Natural killer cell (primary cell): ENCODE results near the gene ZNF618. TPM values are rescaled to one million over a fixed set of nuclear protein-coding genes. Genes with fewer than 3 reads are reported as not detected.

Source experiments
- ATAC-seq, 3 donors: fragments of 150-1000 bp in 2 of 3; fragments of 200-7000 bp in 1 of 3; cut with Tn5 transposase; 1 replicate in 1 of 3; 2 replicates in 2 of 3; pipeline ENCODE4 v1.10.0; 2021; ENCODE audit warnings: mild to moderate bottlenecking in 2 of 3, moderate library complexity in 2 of 3
- DNase-seq, 2 donors: peaks; one replicate each; pipeline versions ENCODE4 v3.0.0 to v3.0.0-alpha.2; 2013 to 2021; ENCODE audit warnings: mixed read lengths in 1 of 2
- H3K27ac ChIP-seq: one replicate; pipeline ENCODE4 v1.5.1; 2013; ENCODE audit warnings: mild to moderate bottlenecking, low read length
- H3K27me3 ChIP-seq: one replicate; pipeline ENCODE4 v1.6.1; 2013; ENCODE audit warnings: low read length; ENCODE audit not compliant: control insufficient read depth, insufficient read depth
- H3K36me3 ChIP-seq: one replicate; pipeline ENCODE4 v1.6.1; 2013; ENCODE audit warnings: low read length; ENCODE audit not compliant: control insufficient read depth, insufficient read depth
- H3K4me1 ChIP-seq: one replicate; pipeline ENCODE4 v1.6.1; 2013; ENCODE audit warnings: low read length; ENCODE audit not compliant: control insufficient read depth, insufficient read depth
- H3K4me3 ChIP-seq: one replicate; pipeline ENCODE4 v1.5.1; 2013; ENCODE audit warnings: low read length
- H3K9me3 ChIP-seq: one replicate; pipeline ENCODE4 v1.6.1; 2013; ENCODE audit warnings: low read length; ENCODE audit not compliant: control insufficient read depth, insufficient read depth
- H3K27ac Mint-ChIP-seq, 2 donors: one replicate each; pipeline ENCODE4 v1.8.0; 2022; ENCODE audit warnings: mild to moderate bottlenecking in 2 of 2, mixed read lengths in 2 of 2, moderate library complexity in 1 of 2
- H3K27me3 Mint-ChIP-seq, 2 donors: one replicate each; pipeline ENCODE4 v1.8.0; 2022; ENCODE audit warnings: low read depth in 2 of 2, mixed read lengths in 2 of 2
- H3K36me3 Mint-ChIP-seq: one replicate; pipeline ENCODE4 v1.8.0; 2022; ENCODE audit warnings: mixed read lengths
- H3K4me1 Mint-ChIP-seq, 2 donors: one replicate each; pipeline ENCODE4 v1.8.0; 2022; ENCODE audit warnings: mixed read lengths in 2 of 2
- H3K4me3 Mint-ChIP-seq: one replicate; pipeline ENCODE4 v1.8.0; 2022; ENCODE audit warnings: mild to moderate bottlenecking, moderate library complexity, mixed read lengths
- H3K9me3 Mint-ChIP-seq, 2 donors: one replicate each; pipeline ENCODE4 v1.8.0; 2022; ENCODE audit warnings: mixed read lengths in 2 of 2
- WGBS: methylation state at CpG from one replicate; pipeline ENCODE4 v1.1.7; 2013; ENCODE audit warnings: missing lambda C conversion rate; ENCODE audit not compliant: insufficient coverage; 5-methylcytosine and 5-hydroxymethylcytosine counted together
- intact Hi-C: fragments of 100-400 bp; cut with micrococcal nuclease; formaldehyde crosslinking; loops from one replicate; pipeline ENCODE4 v1.14.2; 2022
- total RNA-seq, 4 donors: library from RNA; stranded (reverse); fragments of 120-200 nt in 1 of 4; gene quantifications; one replicate each; pipeline versions ENCODE4 v1.2.3 to v1.2.4, GENCODE V29; 2013 to 2022
- TF ChIP-seq, protein P1 (sequence below): fragments of 200-600 bp; IDR thresholded peaks from one replicate; pipeline ENCODE4 v1.8.0; 2022; ENCODE audit warnings: antibody characterized with exemption

The ZNF618 gene
- total RNA-seq, 3 donors from 2014 or later (not counting 1 experiment from before 2014, with no cell fraction given): 9.2 to 10.7 (median 10.0) TPM

DNA sequence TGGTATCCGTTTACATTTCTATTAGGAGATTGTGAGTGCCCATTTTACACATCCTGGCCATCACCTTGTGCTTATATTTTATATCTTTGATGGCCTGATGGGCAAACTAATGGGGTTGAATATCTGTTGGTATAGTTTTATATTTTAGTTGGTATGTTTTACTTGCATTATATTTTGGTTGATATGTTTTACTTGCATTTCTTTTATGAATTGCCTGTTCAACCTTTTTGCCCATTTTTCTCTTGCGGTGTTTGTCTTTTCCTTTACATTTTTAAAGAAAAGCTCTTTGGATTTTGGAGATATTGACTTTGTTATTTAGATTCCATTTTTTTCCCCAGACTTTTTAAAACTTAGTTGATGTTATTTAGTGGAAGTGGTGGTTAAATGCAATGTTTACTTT is 14.6 kb downstream of the ZNF618 start:
- Histone ChIP-seq H3K27ac (no peak overlapping the region), H3K4me3 (no peak overlapping the region), H3K9me3 (no peaks in the 10 kb centered on the region), H3K4me1 (peaks cover 9% of the 10 kb centered on the region), H3K27me3 (no peaks in the 10 kb centered on the region), H3K36me3 (no peaks in the 10 kb centered on the region)
- Mint-ChIP-seq H3K27ac (no peak overlapping the region), H3K36me3 (no peaks in the 10 kb centered on the region), H3K27me3 (no peaks in the 10 kb centered on the region), H3K4me3 (no peak overlapping the region), H3K9me3 (no peaks in the 10 kb centered on the region), H3K4me1 (peaks cover 17% of the 10 kb centered on the region in 2 donors)
- WGBS: 100% methylated on average over 2 of the region's 2 CpGs
- intact Hi-C loops: no loop called here
- ATAC-seq (no peak), DNase-seq (no peak)
- TF ChIP-seq, protein P1, sequence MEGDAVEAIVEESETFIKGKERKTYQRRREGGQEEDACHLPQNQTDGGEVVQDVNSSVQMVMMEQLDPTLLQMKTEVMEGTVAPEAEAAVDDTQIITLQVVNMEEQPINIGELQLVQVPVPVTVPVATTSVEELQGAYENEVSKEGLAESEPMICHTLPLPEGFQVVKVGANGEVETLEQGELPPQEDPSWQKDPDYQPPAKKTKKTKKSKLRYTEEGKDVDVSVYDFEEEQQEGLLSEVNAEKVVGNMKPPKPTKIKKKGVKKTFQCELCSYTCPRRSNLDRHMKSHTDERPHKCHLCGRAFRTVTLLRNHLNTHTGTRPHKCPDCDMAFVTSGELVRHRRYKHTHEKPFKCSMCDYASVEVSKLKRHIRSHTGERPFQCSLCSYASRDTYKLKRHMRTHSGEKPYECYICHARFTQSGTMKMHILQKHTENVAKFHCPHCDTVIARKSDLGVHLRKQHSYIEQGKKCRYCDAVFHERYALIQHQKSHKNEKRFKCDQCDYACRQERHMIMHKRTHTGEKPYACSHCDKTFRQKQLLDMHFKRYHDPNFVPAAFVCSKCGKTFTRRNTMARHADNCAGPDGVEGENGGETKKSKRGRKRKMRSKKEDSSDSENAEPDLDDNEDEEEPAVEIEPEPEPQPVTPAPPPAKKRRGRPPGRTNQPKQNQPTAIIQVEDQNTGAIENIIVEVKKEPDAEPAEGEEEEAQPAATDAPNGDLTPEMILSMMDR: no peak

DNA sequence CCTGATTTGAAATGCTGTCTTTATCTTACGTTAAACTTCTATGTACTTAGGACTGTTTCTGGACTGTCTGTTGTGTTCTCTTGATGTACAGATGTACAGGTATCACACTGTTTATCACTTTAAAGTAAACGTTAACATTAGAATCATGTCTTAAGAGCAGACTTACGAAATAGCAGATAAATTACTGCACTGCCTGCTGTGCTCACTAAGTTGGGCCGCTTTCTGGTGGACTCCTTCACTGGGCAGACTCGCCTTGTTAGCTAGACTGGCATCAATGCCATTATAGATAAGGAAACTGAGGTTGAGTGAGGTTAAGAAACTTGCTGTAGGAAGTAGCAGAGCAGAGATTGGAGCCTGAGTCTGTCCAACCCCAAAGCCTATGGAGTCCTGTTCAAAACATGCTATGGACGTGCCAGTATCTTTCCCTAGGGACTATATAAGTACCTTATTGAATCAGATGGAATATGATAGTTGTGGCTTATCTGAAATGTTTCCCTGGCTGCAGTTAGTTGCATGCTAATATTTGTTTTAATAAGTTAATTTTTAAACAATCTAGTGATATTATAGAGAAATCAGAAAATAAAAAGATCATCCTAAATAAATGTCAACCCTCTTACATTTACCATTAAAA is 16.9 kb downstream of the ZNF618 start:
- Histone ChIP-seq H3K27ac (no peak overlapping the region), H3K4me1 (no peaks in the 10 kb centered on the region), H3K36me3 (no peaks in the 10 kb centered on the region), H3K4me3 (no peak overlapping the region), H3K9me3 (no peaks in the 10 kb centered on the region), H3K27me3 (no peaks in the 10 kb centered on the region)
- Mint-ChIP-seq H3K27ac (no peak overlapping the region), H3K36me3 (no peaks in the 10 kb centered on the region), H3K27me3 (no peaks in the 10 kb centered on the region), H3K9me3 (no peaks in the 10 kb centered on the region), H3K4me1 (no peaks in the 10 kb centered on the region), H3K4me3 (no peak overlapping the region)
- intact Hi-C loops: no loop called here
- TF ChIP-seq, protein P1: no peak
- no peak for ATAC-seq
- DNase-seq: no peak
- 89% methylated on average over 6 of the region's 6 CpGs for WGBS

DNA sequence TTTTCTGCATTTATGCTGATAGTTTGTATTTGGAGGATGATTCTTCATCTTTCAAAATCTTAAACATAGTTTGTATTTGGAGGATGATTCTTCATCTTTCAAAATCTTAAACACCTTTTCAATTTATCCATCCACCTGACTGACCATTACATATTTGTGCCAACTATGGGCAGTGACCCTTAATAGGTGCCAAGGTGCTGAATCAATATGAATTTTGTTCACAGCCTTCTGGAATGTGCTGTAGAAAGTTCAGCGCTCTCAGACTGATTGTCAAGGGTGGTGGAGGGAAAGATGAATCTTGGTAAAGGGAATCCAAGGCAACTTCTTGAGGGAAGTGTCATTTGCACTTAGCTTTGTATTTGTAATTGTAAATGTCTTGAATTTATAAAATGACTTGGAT is 18.1 kb downstream of the ZNF618 start:
- H3K36me3 Mint-ChIP-seq: no peaks in the 10 kb centered on the region
- H3K9me3 Mint-ChIP-seq: no peaks in the 10 kb centered on the region
- Histone ChIP-seq H3K9me3 (no peaks in the 10 kb centered on the region), H3K27ac (no peak overlapping the region), H3K36me3 (no peaks in the 10 kb centered on the region), H3K27me3 (no peaks in the 10 kb centered on the region), H3K4me1 (no peaks in the 10 kb centered on the region), H3K4me3 (no peak overlapping the region)
- H3K27me3 Mint-ChIP-seq: no peaks in the 10 kb centered on the region
- intact Hi-C loops: no loop called here
- no peaks in the 10 kb centered on the region for H3K4me1 Mint-ChIP-seq
- no peak overlapping the region for H3K4me3 Mint-ChIP-seq
- DNase-seq: no peak
- 97% methylated on average over 1 of the region's 1 CpG for WGBS
- TF ChIP-seq, protein P1: no peak
- no peak overlapping the region for H3K27ac Mint-ChIP-seq
- no peak for ATAC-seq

DNA sequence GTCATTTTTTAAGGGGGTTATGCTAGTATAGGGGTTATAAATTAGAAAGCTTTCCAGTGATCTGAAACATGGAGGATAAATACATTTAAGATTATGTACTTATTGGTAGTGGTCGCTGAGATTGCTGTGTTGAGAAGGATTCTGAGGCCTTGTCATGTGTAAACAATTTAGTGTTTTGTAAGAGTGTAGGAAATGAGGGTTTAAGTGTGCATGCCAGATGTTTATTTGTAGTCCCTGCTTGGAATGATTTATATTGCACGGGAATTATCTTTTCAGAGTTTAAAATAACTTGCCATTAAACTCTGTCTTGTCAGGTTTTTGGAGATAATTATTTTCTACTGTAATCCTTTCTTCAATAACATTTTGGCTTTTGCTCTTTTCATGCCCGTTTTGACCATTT is 19.4 kb downstream of the ZNF618 start:
- H3K27ac Mint-ChIP-seq: no peak overlapping the region
- no peak for ATAC-seq

More for the DNA sequence above, 19.4 kb downstream of the ZNF618 start:
- 94% methylated on average over 2 of the region's 3 CpGs for WGBS
- intact Hi-C loops: no loop called here
- no peaks in the 10 kb centered on the region for H3K4me1 Mint-ChIP-seq
- H3K27me3 Mint-ChIP-seq: no peaks in the 10 kb centered on the region
- H3K9me3 Mint-ChIP-seq: no peaks in the 10 kb centered on the region
- H3K36me3 Mint-ChIP-seq: no peaks in the 10 kb centered on the region
- no peak overlapping the region for H3K4me3 Mint-ChIP-seq
- Histone ChIP-seq H3K27me3 (no peaks in the 10 kb centered on the region), H3K4me1 (no peaks in the 10 kb centered on the region), H3K27ac (no peak overlapping the region), H3K9me3 (no peaks in the 10 kb centered on the region), H3K36me3 (no peaks in the 10 kb centered on the region), H3K4me3 (no peak overlapping the region)
- TF ChIP-seq, protein P1: no peak
- no peak for DNase-seq
